ENCODE results near the gene GTF2A2.

GRCh38 chr15:59674361-59674877, 17.1 kb upstream of the GTF2A2 start:
- TF ChIP-seq CTCF (IDR thresholded peaks at IDR 0.05) (no peak), POLR2A (IDR thresholded peaks at IDR 0.05) (no peak)
